Measurements from ENCODE around the gene FXYD3. TPM values are rescaled to one million over a fixed set of nuclear protein-coding genes. Genes with fewer than 3 reads are reported as not detected.
A peak's percentile ranks its signal among the peaks of the same experiment; 100 is the strongest.

Gene FXYD3
- total and polyA plus RNA-seq, 2 experiments from 2014 or later = 0.81 TPM; not detected in 1

DNA sequence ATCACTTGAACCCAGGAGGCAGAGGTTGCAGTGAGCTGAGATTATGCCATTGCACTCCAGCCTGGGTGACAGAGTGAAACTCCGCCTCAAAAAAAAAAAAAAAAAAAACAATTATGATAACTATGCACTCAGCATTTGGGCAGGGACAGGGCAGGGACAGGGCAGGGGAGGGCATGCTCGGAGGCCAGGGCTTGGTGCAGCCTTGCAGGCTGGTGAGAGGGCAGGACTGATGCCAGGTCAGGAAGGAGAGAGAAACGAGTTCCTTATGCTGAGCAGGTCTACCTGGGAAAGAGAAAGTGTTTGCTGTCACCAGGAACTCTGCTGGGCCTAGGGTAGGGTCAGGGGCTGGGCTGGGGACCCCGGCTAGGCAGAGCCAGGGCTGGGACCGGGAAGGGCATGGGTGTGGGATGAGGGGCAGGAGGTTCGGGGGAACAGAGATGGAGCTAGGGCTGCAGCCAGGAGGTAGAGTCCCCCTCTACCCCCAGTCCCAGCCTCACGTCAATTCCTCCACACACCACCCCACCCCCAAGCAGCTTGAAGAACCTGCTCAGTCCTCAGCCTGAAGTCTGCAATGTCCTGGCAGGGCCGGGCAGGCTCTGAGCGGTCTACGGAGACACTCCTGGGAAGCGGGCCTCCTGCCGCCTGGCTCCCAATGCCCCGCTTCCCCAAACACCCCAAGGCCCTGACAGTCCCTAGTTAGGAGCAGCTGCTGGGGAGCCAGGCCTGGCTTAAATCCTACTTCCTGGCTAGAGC lies 2.8 kb downstream of the FXYD3 start:
- no peaks in the 10 kb centered on the region; the same call in 2 of the 3 replicates for H3K9me3 Mint-ChIP-seq
- H3K36me3 Mint-ChIP-seq (ENCODE audit: low read depth) = no peaks in the 10 kb centered on the region
- no peaks in the 10 kb centered on the region for H4K20me1 ChIP-seq (replicated peaks; ENCODE audit: insufficient read depth)
- peaks cover 22% of the 10 kb centered on the region for H3K27me3 Mint-ChIP-seq (ENCODE audit: insufficient read depth, low read depth, poor library complexity)
- H3K4me3 ChIP-seq = no peak overlapping the region
- H2AFZ ChIP-seq = peak overlapping the region; percentile 56; the same call in 1 of the 2 replicates
- no peaks in the 10 kb centered on the region for H3F3A ChIP-seq (replicated peaks; ENCODE audit: low read depth)
- peaks cover 29% of the 10 kb centered on the region for H3K4me1 ChIP-seq (ENCODE audit: insufficient read depth)
- H3K4me3 Mint-ChIP-seq = no peak overlapping the region
- no peaks in the 10 kb centered on the region for H3K79me2 ChIP-seq (replicated peaks; ENCODE audit: insufficient read depth)
- no peak overlapping the region for H3K27ac ChIP-seq (ENCODE audit: low read depth)
- DNase-seq (ENCODE audit: low spot score) = no peak
- no peak overlapping the region for H3K27ac Mint-ChIP-seq
- no peak for TF ChIP-seq STAT1 (IDR thresholded peaks at IDR 0.05; ENCODE audit: unreplicated experiment)
- no peak for TF ChIP-seq ZNF114 (CRISPR knock-in tag; IDR thresholded peaks at IDR 0.05)
- TF ChIP-seq, protein P1, sequence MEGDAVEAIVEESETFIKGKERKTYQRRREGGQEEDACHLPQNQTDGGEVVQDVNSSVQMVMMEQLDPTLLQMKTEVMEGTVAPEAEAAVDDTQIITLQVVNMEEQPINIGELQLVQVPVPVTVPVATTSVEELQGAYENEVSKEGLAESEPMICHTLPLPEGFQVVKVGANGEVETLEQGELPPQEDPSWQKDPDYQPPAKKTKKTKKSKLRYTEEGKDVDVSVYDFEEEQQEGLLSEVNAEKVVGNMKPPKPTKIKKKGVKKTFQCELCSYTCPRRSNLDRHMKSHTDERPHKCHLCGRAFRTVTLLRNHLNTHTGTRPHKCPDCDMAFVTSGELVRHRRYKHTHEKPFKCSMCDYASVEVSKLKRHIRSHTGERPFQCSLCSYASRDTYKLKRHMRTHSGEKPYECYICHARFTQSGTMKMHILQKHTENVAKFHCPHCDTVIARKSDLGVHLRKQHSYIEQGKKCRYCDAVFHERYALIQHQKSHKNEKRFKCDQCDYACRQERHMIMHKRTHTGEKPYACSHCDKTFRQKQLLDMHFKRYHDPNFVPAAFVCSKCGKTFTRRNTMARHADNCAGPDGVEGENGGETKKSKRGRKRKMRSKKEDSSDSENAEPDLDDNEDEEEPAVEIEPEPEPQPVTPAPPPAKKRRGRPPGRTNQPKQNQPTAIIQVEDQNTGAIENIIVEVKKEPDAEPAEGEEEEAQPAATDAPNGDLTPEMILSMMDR (conservative IDR thresholded peaks at IDR 0.05; ENCODE audit: low read depth in 2 of 2) = no peak
- no peak for TF ChIP-seq JUNB (IDR thresholded peaks at IDR 0.05; ENCODE audit: unreplicated experiment)
- TF ChIP-seq, protein P2, sequence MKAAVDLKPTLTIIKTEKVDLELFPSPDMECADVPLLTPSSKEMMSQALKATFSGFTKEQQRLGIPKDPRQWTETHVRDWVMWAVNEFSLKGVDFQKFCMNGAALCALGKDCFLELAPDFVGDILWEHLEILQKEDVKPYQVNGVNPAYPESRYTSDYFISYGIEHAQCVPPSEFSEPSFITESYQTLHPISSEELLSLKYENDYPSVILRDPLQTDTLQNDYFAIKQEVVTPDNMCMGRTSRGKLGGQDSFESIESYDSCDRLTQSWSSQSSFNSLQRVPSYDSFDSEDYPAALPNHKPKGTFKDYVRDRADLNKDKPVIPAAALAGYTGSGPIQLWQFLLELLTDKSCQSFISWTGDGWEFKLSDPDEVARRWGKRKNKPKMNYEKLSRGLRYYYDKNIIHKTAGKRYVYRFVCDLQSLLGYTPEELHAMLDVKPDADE (IDR thresholded peaks at IDR 0.05) = no peak
- TF ChIP-seq ZNF331 (CRISPR knock-in tag; IDR thresholded peaks at IDR 0.05; ENCODE audit: low read depth) = no peak
- no peak for TF ChIP-seq NANOG (IDR thresholded peaks at IDR 0.05; ENCODE audit: borderline replicate concordance)
- H3K4me1 Mint-ChIP-seq = peaks cover 44% of the 10 kb centered on the region
- H3K27me3 ChIP-seq (ENCODE audit: insufficient read depth) = no peaks in the 10 kb centered on the region
- H3K36me3 ChIP-seq (ENCODE audit: insufficient read depth) = no peaks in the 10 kb centered on the region
- no peak; the same call in 2 of the 3 replicates for ATAC-seq
- H3K4me2 ChIP-seq = no peak overlapping the region
- no peaks in the 10 kb centered on the region for H3K9me2 ChIP-seq (ENCODE audit: insufficient read depth)

DNA sequence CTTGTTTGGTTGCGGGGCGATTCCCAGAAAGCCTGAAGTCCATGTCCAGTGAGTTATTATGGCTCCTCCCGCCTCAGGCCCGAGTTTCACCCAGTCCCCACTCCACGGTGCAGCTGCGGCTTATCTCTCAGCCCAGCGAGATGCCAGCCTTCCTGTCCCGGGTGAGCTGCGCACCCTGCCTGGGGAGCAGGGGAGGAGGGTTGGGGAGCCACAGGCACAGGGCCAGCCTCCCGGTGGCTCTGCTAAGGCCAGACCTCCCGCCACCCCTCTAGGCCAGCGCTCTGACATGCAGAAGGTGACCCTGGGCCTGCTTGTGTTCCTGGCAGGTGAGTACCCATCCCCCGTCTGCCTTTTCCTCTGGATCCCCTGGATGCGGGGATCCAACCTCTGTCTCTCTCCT lies 3.5 kb downstream of the FXYD3 start:
- DNase-seq (ENCODE audit: low spot score) (no peak), ATAC-seq (peak; percentile 6; the same call in 2 of the 3 replicates)
- no peak overlapping the region for H3K27ac Mint-ChIP-seq
- no peaks in the 10 kb centered on the region for H3K9me2 ChIP-seq (ENCODE audit: insufficient read depth)
- H4K20me1 ChIP-seq (replicated peaks; ENCODE audit: insufficient read depth) = no peaks in the 10 kb centered on the region
- no peaks in the 10 kb centered on the region; the same call in 2 of the 3 replicates for H3K9me3 Mint-ChIP-seq
- no peaks in the 10 kb centered on the region for H3K79me2 ChIP-seq (replicated peaks; ENCODE audit: insufficient read depth)
- peaks cover 28% of the 10 kb centered on the region for H3K4me1 ChIP-seq (ENCODE audit: insufficient read depth)
- H3K4me1 Mint-ChIP-seq = peaks cover 47% of the 10 kb centered on the region
- H3K4me3 Mint-ChIP-seq = no peak overlapping the region
- no peak overlapping the region for H3K27ac ChIP-seq (ENCODE audit: low read depth)
- H3K36me3 Mint-ChIP-seq (ENCODE audit: low read depth) = no peaks in the 10 kb centered on the region
- no peak overlapping the region for H3K4me3 ChIP-seq
- H2AFZ ChIP-seq = peak overlapping the region; percentile 56
- H3F3A ChIP-seq (replicated peaks; ENCODE audit: low read depth) = no peaks in the 10 kb centered on the region
- no peaks in the 10 kb centered on the region for H3K36me3 ChIP-seq (ENCODE audit: insufficient read depth)
- no peak overlapping the region for H3K4me2 ChIP-seq
- H3K27me3 Mint-ChIP-seq (ENCODE audit: insufficient read depth, low read depth, poor library complexity) = peaks cover 19% of the 10 kb centered on the region
- no peaks in the 10 kb centered on the region for H3K27me3 ChIP-seq (ENCODE audit: insufficient read depth)
- TF ChIP-seq, protein P3, sequence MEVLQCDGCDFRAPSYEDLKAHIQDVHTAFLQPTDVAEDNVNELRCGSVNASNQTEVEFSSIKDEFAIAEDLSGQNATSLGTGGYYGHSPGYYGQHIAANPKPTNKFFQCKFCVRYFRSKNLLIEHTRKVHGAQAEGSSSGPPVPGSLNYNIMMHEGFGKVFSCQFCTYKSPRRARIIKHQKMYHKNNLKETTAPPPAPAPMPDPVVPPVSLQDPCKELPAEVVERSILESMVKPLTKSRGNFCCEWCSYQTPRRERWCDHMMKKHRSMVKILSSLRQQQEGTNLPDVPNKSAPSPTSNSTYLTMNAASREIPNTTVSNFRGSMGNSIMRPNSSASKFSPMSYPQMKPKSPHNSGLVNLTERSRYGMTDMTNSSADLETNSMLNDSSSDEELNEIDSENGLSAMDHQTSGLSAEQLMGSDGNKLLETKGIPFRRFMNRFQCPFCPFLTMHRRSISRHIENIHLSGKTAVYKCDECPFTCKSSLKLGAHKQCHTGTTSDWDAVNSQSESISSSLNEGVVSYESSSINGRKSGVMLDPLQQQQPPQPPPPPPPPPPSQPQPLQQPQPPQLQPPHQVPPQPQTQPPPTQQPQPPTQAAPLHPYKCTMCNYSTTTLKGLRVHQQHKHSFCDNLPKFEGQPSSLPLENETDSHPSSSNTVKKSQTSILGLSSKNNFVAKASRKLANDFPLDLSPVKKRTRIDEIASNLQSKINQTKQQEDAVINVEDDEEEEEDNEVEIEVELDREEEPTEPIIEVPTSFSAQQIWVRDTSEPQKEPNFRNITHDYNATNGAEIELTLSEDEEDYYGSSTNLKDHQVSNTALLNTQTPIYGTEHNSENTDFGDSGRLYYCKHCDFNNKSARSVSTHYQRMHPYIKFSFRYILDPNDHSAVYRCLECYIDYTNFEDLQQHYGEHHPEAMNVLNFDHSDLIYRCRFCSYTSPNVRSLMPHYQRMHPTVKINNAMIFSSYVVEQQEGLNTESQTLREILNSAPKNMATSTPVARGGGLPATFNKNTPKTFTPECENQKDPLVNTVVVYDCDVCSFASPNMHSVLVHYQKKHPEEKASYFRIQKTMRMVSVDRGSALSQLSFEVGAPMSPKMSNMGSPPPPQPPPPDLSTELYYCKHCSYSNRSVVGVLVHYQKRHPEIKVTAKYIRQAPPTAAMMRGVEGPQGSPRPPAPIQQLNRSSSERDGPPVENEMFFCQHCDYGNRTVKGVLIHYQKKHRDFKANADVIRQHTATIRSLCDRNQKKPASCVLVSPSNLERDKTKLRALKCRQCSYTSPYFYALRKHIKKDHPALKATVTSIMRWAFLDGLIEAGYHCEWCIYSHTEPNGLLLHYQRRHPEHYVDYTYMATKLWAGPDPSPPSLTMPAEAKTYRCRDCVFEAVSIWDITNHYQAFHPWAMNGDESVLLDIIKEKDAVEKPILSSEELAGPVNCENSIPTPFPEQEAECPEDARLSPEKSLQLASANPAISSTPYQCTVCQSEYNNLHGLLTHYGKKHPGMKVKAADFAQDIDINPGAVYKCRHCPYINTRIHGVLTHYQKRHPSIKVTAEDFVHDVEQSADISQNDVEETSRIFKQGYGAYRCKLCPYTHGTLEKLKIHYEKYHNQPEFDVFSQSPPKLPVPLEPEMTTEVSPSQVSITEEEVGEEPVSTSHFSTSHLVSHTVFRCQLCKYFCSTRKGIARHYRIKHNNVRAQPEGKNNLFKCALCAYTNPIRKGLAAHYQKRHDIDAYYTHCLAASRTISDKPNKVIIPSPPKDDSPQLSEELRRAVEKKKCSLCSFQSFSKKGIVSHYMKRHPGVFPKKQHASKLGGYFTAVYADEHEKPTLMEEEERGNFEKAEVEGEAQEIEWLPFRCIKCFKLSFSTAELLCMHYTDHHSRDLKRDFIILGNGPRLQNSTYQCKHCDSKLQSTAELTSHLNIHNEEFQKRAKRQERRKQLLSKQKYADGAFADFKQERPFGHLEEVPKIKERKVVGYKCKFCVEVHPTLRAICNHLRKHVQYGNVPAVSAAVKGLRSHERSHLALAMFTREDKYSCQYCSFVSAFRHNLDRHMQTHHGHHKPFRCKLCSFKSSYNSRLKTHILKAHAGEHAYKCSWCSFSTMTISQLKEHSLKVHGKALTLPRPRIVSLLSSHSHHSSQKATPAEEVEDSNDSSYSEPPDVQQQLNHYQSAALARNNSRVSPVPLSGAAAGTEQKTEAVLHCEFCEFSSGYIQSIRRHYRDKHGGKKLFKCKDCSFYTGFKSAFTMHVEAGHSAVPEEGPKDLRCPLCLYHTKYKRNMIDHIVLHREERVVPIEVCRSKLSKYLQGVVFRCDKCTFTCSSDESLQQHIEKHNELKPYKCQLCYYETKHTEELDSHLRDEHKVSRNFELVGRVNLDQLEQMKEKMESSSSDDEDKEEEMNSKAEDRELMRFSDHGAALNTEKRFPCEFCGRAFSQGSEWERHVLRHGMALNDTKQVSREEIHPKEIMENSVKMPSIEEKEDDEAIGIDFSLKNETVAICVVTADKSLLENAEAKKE (CRISPR knock-in tag; IDR thresholded peaks at IDR 0.05) = no peak
- TF ChIP-seq ZNF331 (CRISPR knock-in tag; IDR thresholded peaks at IDR 0.05; ENCODE audit: low read depth) = no peak
- TF ChIP-seq, protein P1 (conservative IDR thresholded peaks at IDR 0.05; ENCODE audit: low read depth in 2 of 2) = no peak
- TF ChIP-seq EZH2 (IDR thresholded peaks at IDR 0.05; ENCODE audit: low read depth, unreplicated experiment) = no peak

Data from GM23338 (cell line).